Nephron progenitor cell (in vitro differentiated cells): ENCODE results near the gene CUTC.
"Not testable (repeated sequence)": the region's sequence is repeated elsewhere in the genome, so short reads cannot be mapped to it uniquely, and the experiment has no call there.

Experiments used
- DNase-seq: peaks from one replicate; pipeline ENCODE4 v3.0.0; 2021
- H3K27ac Mint-ChIP-seq: 2 replicates; pipeline ENCODE4 v1.8.0; 2021; ENCODE audit warnings: mild to moderate bottlenecking, moderate library complexity, mixed read lengths
- H3K27me3 Mint-ChIP-seq: 2 replicates; pipeline ENCODE4 v1.8.0; 2021; ENCODE audit warnings: mild to moderate bottlenecking, low read depth, mixed read lengths; ENCODE audit not compliant: poor library complexity
- H3K36me3 Mint-ChIP-seq: 2 replicates; pipeline ENCODE4 v1.8.0; 2021; ENCODE audit warnings: low read depth, mixed read lengths
- H3K4me1 Mint-ChIP-seq: 2 replicates; pipeline ENCODE4 v1.8.0; 2021; ENCODE audit warnings: mixed read lengths
- H3K4me3 Mint-ChIP-seq: 2 replicates; pipeline ENCODE4 v1.8.0; 2021; ENCODE audit warnings: mild to moderate bottlenecking, moderate library complexity, mixed read lengths
- H3K9me3 Mint-ChIP-seq: 2 replicates; pipeline ENCODE4 v1.8.0; 2021; ENCODE audit warnings: mild to moderate bottlenecking, moderate library complexity, mixed read lengths
- CTCF ChIP-seq: fragments of 200-600 bp; sonication (generic); IDR thresholded peaks from 2 replicates; pipeline ENCODE4 v1.5.0; 2021; ENCODE audit warnings: antibody characterized with exemption

CUTC gene

DNA sequence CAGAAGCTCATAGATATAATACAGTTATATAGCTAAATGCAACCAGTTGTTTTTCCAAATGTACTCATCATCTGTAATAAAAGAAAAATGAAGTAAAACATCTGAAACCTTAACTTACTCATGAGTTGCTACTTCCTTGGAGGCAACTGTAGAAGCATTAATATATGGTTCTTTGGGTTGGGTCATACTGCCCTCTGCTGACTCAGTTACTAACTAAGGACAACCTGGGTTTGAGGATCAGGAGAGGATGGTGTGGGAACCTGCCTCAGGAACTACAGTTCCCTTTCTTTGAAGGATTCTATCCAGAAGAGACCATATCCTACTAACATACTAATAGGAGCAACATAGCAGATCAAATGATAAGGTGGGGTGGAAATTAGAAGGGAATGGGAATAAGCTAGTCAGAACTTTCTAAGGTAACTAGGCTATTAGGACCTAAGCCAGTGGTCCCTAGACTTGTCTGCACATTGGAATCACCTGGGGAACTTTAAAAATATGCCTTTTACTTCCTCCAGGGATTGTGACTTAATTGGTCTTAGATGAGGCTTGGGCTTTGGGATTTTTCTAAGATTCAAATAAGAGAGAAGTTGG lies 20.8 kb upstream of the CUTC start:
- Mint-ChIP-seq H3K27me3 (no peaks in the 10 kb centered on the region), H3K36me3 (peaks cover 43% of the 10 kb centered on the region), H3K4me1 (no peaks in the 10 kb centered on the region), H3K27ac (no peak overlapping the region), H3K9me3 (no peaks in the 10 kb centered on the region), H3K4me3 (no peak overlapping the region)
- peak; percentile 12 for DNase-seq
- peak; percentile 34 for TF ChIP-seq CTCF

GRCh38 chr10:99714446-99714845 lies 17.6 kb upstream of the CUTC start:
- Mint-ChIP-seq H3K4me3 (no peak overlapping the region), H3K4me1 (no peaks in the 10 kb centered on the region)

GRCh38 chr10:99720387-99720786 lies 11.6 kb upstream of the CUTC start:
- Mint-ChIP-seq H3K9me3 (no peaks in the 10 kb centered on the region), H3K27ac (no peak overlapping the region), H3K4me1 (no peaks in the 10 kb centered on the region), H3K4me3 (no peak overlapping the region), H3K36me3 (peaks cover 68% of the 10 kb centered on the region), H3K27me3 (peaks cover 3% of the 10 kb centered on the region)
- no peak for TF ChIP-seq CTCF
- no peak for DNase-seq

More at GRCh38 chr10:99714446-99714845, 17.6 kb upstream of the CUTC start:
- Mint-ChIP-seq H3K36me3 (peaks cover 53% of the 10 kb centered on the region), H3K27me3 (no peaks in the 10 kb centered on the region), H3K27ac (no peak overlapping the region), H3K9me3 (no peaks in the 10 kb centered on the region)
- no peak for DNase-seq
- TF ChIP-seq CTCF = no peak

DNA sequence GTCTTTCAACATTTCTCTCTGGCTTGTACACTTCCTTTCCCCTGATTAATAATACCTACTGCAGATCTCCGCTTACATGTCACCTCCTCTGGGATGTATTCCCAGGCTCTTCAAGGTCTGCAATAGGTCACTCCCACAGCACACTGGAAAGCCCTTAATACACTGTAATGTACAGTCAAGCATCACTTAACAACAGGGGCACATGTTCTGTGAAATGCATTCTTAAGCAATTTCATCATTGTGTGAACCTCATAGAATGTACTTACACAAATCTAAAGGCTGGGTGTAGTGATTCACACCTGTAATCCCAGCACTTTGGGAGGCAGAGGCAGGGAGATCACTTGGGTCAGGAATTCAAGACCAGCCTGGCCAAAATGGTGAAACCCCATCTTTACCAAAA lies 2.0 kb upstream of the CUTC start:
- Mint-ChIP-seq H3K36me3 (peaks cover 22% of the 10 kb centered on the region), H3K9me3 (no peaks in the 10 kb centered on the region), H3K4me1 (peaks cover 21% of the 10 kb centered on the region), H3K27me3 (peaks cover 4% of the 10 kb centered on the region), H3K4me3 (no peak overlapping the region), H3K27ac (peak overlapping the region; percentile 3)
- DNase-seq = no peak
- TF ChIP-seq CTCF = no peak

GRCh38 chr10:99731306-99732032 lies 565 bp upstream of the CUTC start:
- Mint-ChIP-seq H3K4me3 (peak overlapping the region; percentile 99), H3K27me3 (peaks cover 4% of the 10 kb centered on the region), H3K36me3 (peaks cover 25% of the 10 kb centered on the region), H3K27ac (peak overlapping the region; percentile 100), H3K4me1 (peaks cover 21% of the 10 kb centered on the region), H3K9me3 (no peaks in the 10 kb centered on the region)
- no peak for TF ChIP-seq CTCF
- no peak for DNase-seq

DNA sequence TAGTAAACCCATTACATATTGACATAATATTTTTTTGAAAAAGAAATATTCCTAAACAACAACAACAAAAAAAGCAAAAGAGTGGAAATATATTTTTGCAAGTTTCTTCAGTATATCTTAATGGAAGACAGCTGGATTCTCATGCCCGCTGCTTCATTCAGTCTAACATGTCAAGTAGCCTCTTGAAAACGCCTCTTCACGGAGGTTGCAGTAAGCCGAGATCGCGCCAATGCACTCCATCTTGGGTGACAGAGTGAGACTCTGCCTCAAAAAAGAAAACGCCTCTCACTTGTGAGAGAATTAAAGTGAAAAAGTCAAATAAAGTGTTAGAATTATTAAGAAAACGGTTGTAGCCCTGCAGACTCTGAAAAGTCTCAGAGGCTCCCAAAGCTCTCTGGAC lies 1.3 kb downstream of the CUTC start:
- H3K27ac Mint-ChIP-seq = no peak overlapping the region

DNA sequence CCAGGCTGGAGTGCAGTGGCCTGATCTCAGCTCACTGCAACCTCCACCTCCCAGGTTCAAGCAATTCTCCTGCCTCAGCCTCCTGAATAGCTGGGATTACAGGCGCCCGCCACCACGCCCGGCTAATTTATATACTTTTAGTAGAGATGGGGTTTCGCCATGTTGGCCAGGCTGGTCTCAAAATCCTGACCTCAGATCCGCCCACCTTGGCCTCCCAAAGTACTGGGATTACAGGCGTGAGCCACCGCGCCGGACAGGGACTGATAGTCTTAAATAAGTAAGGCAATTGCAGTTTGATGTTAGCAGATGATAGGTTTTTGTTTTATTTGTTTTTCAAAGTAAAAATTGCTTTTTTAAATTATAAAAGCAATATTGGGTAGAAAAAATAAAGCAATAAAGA lies 2.1 kb downstream of the CUTC start:
- Mint-ChIP-seq H3K4me1 (peaks cover 21% of the 10 kb centered on the region), H3K36me3 (peaks cover 44% of the 10 kb centered on the region)
- H3K27me3 Mint-ChIP-seq, DNase-seq, H3K27ac Mint-ChIP-seq, H3K9me3 Mint-ChIP-seq, H3K4me3 Mint-ChIP-seq: not testable (repeated sequence)

More for the DNA sequence above, 1.3 kb downstream of the CUTC start:
- peaks cover 4% of the 10 kb centered on the region for H3K27me3 Mint-ChIP-seq
- DNase-seq = no peak
- peaks cover 36% of the 10 kb centered on the region for H3K36me3 Mint-ChIP-seq
- no peak for TF ChIP-seq CTCF
- peaks cover 21% of the 10 kb centered on the region for H3K4me1 Mint-ChIP-seq
- peak overlapping the region; percentile 81 for H3K4me3 Mint-ChIP-seq
- H3K9me3 Mint-ChIP-seq = no peaks in the 10 kb centered on the region
